Measurements from ENCODE around the gene FN3KRP. TPM values are rescaled to one million over a fixed set of nuclear protein-coding genes. Genes with fewer than 3 reads are reported as not detected.

FN3KRP gene
- total and polyA plus RNA-seq, 2 of the 13 experiments (the other 11 are each of a cell fraction or from before 2014, with no cell fraction given): 22.4 to 28.2 TPM

- 0 out of 2 replicates have a peak, but pooled peaks have one; percentile 47 for TF ChIP-seq ZBTB39 (CRISPR knock-in tag; IDR thresholded peaks at IDR 0.05)
- 0 out of 2 replicates have a peak, but pooled peaks have one; percentile 12 for TF ChIP-seq ZNF564 (CRISPR knock-in tag; IDR thresholded peaks at IDR 0.05)
- no peak for TF ChIP-seq ZSCAN12 (CRISPR knock-in tag; IDR thresholded peaks at IDR 0.05)
- TF ChIP-seq JARID2 (CRISPR knock-in tag; IDR thresholded peaks at IDR 0.05; ENCODE audit: insufficient replicate concordance): no peak
- TF ChIP-seq SRSF1 (optimal IDR thresholded peaks at IDR 0.05; ENCODE audit: low read depth, low read length): peak; percentile 22
- no peak for TF ChIP-seq FOXK1 (CRISPR knock-in tag; IDR thresholded peaks at IDR 0.05; ENCODE audit: borderline replicate concordance, low read depth)
- TF ChIP-seq ZNF24 (IDR thresholded peaks at IDR 0.05): no peak
- TF ChIP-seq ATF7 (IDR thresholded peaks at IDR 0.05): no peak
- no peak for TF ChIP-seq ATF7 (CRISPR knock-in tag; IDR thresholded peaks at IDR 0.05)
- no peak for TF ChIP-seq ZNF740 (CRISPR knock-in tag; IDR thresholded peaks at IDR 0.05)
- TF ChIP-seq FOXC1 (CRISPR knock-in tag; IDR thresholded peaks at IDR 0.05; ENCODE audit: borderline replicate concordance): no peak
- TF ChIP-seq ARNT2 (CRISPR knock-in tag; IDR thresholded peaks at IDR 0.05; ENCODE audit: low read depth): no peak
- no peak for TF ChIP-seq ZNF549 (CRISPR knock-in tag; IDR thresholded peaks at IDR 0.05)
- TF ChIP-seq ZNF616 (CRISPR knock-in tag; IDR thresholded peaks at IDR 0.05; ENCODE audit: low read depth): no peak
- TF ChIP-seq ZNF547 (CRISPR knock-in tag; IDR thresholded peaks at IDR 0.05): 0 out of 2 replicates have a peak, but pooled peaks have one; percentile 2
- no peak for TF ChIP-seq TEAD3 (CRISPR knock-in tag; optimal IDR thresholded peaks at IDR 0.05; ENCODE audit: borderline replicate concordance)
- TF ChIP-seq ZFP1 (CRISPR knock-in tag; IDR thresholded peaks at IDR 0.05): no peak
- TF ChIP-seq SATB2 (CRISPR knock-in tag; IDR thresholded peaks at IDR 0.05): no peak
- no peak for TF ChIP-seq ZNF281 (CRISPR knock-in tag; IDR thresholded peaks at IDR 0.05; ENCODE audit: borderline replicate concordance)
- no peak for TF ChIP-seq ESRRA (CRISPR knock-in tag; IDR thresholded peaks at IDR 0.05; ENCODE audit: low read depth)
- no peak for TF ChIP-seq CCDC6 (CRISPR knock-in tag; IDR thresholded peaks at IDR 0.05)
- no peak for TF ChIP-seq ZNF652 (CRISPR knock-in tag; IDR thresholded peaks at IDR 0.05; ENCODE audit: borderline replicate concordance, low read depth)
- no peak for TF ChIP-seq HNRNPLL (IDR thresholded peaks at IDR 0.05; ENCODE audit: low read depth, low read length, poor library complexity, severe bottlenecking)
- no peak for TF ChIP-seq MTA1 (CRISPR knock-in tag; IDR thresholded peaks at IDR 0.05; ENCODE audit: borderline replicate concordance)
- TF ChIP-seq HNRNPUL1 (IDR thresholded peaks at IDR 0.05; ENCODE audit: low read depth, low read length): no peak
- TF ChIP-seq LBX2 (CRISPR knock-in tag; IDR thresholded peaks at IDR 0.05; ENCODE audit: borderline replicate concordance): 0 out of 2 replicates have a peak, but pooled peaks have one; percentile 30
- no peak for TF ChIP-seq HOXA3 (CRISPR knock-in tag; IDR thresholded peaks at IDR 0.05)
- TF ChIP-seq HIVEP1 (CRISPR knock-in tag; IDR thresholded peaks at IDR 0.05): no peak
Measured at GRCh38 chr17:82704886-82705285, 11.6 kb upstream of the FN3KRP start (continued).
